Measurements from ENCODE around the gene GFPT1. TPM values are rescaled to one million over a fixed set of nuclear protein-coding genes. Genes with fewer than 3 reads are reported as not detected.

The GFPT1 gene
- 15.3 and 44.2 TPM in 2 replicates for total RNA-seq (2011; cell fraction: chromatin; rRNA removed; ENCODE audit: low replicate concordance)
- total RNA-seq (2011; cell fraction: nucleolus; rRNA removed) = 13.7 and 17.2 TPM in 2 replicates
- total RNA-seq (2011; cell fraction: nucleoplasm; rRNA removed) = 22.6 and 36.8 TPM in 2 replicates
- total RNA-seq (2014; rRNA removed) = 13.1 and 15.7 TPM in 2 replicates
- total RNA-seq (2014; rRNA removed; fragmentation: Illumina TruSeq; extraction: Trizol) = 26.0 and 29.3 TPM in 2 replicates
- total RNA-seq (2015; rRNA removed; fragmentation: Illumina TruSeq; extraction: Trizol) = 14.5 and 15.9 TPM in 2 replicates
- 38.3 and 39.2 TPM in 2 replicates for total RNA-seq (2021)
- 13.0 and 18.6 TPM in 2 replicates for polyA plus RNA-seq (2011; rRNA removed)
- 4.1 and 9.6 TPM in 2 replicates for polyA plus RNA-seq (2011; cell fraction: cytosol; rRNA removed)
- polyA plus RNA-seq (2011; cell fraction: nucleus; rRNA removed) = 5.4 and 6.7 TPM in 2 replicates
- 14.2 and 40.6 TPM in 2 replicates for polyA plus RNA-seq (2012)
- 19.0 and 19.7 TPM in 2 replicates for polyA plus RNA-seq (2014; fragmentation: Illumina TruSeq; extraction: Trizol)
- 1 to 10 TPM; 6.6 to 8.6 TPM for polyA plus RNA-seq (2014; fragmentation: Nextera tagmentation; extraction: Ambion mirVana)
- polyA plus RNA-seq (2014; rRNA removed) = 11.2 and 11.9 TPM in 2 replicates
- 39.6 and 40.2 TPM in 2 replicates for polyA minus RNA-seq (2011; rRNA and poly(A)+ RNA removed)
- 20.3 and 32.8 TPM in 2 replicates for polyA minus RNA-seq (2011; cell fraction: cytosol; rRNA and poly(A)+ RNA removed)
- 8.5 and 9.8 TPM in 2 replicates for polyA minus RNA-seq (2011; cell fraction: nucleus; rRNA and poly(A)+ RNA removed)
- Bru-seq, nascent RNA = percentile 89 among the genes with signal in this experiment
- percentile 98 among the genes with signal in this experiment for BruChase-seq, experiment 1, labeled RNA remaining after a 2-hour chase
- percentile 98 among the genes with signal in this experiment for BruChase-seq, experiment 2, labeled RNA remaining after a 6-hour chase
- long read RNA-seq, experiment 1, full-length matches to known transcripts = 161 of 222 reads
- long read RNA-seq, experiment 1, partial matches to known transcripts = 27 of 222 reads
- long read RNA-seq, experiment 1, other reads (novel, unspliced or antisense) = 34 of 222 reads
- long read RNA-seq, experiment 2, full-length matches to known transcripts = 16 of 33 reads
- long read RNA-seq, experiment 2, partial matches to known transcripts = 2 of 33 reads
- long read RNA-seq, experiment 2, other reads (novel, unspliced or antisense) = 15 of 33 reads
- long read RNA-seq, experiment 3, full-length matches to known transcripts = 21 of 29 reads
- long read RNA-seq, experiment 3, partial matches to known transcripts = 4 of 29 reads
- long read RNA-seq, experiment 3, other reads (novel, unspliced or antisense) = 4 of 29 reads

DNA sequence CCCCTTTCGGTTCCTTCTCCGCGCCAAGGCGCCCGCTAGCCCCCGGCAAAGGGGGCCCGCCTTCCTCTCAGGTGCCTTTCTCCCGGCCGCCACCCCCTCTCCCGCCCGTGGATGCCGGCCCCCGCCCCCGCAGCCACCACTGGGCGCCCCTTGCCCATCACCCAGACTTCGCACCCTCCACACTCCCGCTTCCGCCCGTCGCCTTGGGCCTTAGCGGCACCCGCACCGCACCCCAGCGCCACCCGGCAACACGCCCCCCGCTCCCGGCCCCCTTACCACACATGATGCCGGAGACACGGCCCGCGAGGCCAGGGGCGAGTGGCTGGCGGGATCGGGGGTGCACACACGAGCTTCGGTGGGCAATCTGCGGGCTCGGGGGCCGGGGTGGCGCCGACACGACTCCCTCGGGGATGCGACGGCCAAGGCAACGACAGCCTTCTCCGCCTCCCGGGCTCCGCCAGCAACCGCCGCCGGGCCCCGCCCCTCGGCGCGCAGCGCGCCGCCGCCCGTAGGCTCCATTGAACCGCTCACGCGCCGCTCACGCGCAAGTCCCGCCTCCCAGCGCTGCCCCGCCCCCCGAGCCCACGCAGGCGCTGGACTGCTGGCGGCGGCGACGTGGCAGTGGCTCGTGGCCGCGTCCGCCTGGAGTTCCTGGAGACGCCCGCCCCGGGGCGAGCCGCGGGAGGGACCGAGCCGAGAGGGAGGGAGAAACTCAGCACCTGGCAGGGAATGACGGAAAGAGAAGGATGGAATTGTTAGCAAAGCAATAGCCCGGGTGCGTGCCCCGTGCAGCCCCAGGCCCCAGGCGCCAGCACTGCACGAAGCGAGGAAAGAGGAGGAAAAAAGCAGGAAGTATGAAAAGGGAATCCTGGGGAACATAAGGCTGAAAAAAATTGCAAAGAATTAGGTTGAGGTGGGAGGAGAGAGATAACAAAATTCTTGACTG lies at the start of gene GFPT1:
GFPT1 (minus strand) TSS at position 439 of the 946 bp plus-strand sequence; CDS start at position 283, 156 bp downstream.
- BruUV-seq (replicated peaks) = no TSS peak
- intact Hi-C loops (cut with micrococcal nuclease) = loop anchor here (1.0 to 2.0 kb wide), 2 partner anchors 12 to 50 kb away; partner anchors contain the start of gene NFU1
- POLR2A ChIA-PET = interaction anchor here (0.7 to 3.3 kb wide), 7 partner anchors 11 to 737 kb away, joined by 3 to 17 read pairs (median 3); partner anchors contain the start of gene NFU1
- TF ChIP-seq POU5F1 (IDR thresholded peaks at IDR 0.05; ENCODE audit: borderline replicate concordance, low read depth, low read length, partially characterized antibody) (no peak), FOS (IDR thresholded peaks at IDR 0.05; ENCODE audit: extremely low read depth, insufficient read length) (peak; percentile 49), SRF (CRISPR knock-in tag; IDR thresholded peaks at IDR 0.05) (peak in 1 of 2 experiments; percentile 54; a peak in 1 of 4 replicates), C11orf30 (IDR thresholded peaks at IDR 0.05; ENCODE audit: low read depth) (no peak), ZNF134 (CRISPR knock-in tag; conservative IDR thresholded peaks at IDR 0.05) (no peak), MYBL2 (IDR thresholded peaks at IDR 0.05; ENCODE audit: low read depth) (no peak), MYBL2 (CRISPR knock-in tag; IDR thresholded peaks at IDR 0.05; ENCODE audit: borderline replicate concordance) (no peak), ZNF830 (CRISPR knock-in tag; IDR thresholded peaks at IDR 0.05) (no peak), HLTF (IDR thresholded peaks at IDR 0.05) (peak; percentile 83; the same call in 1 of the 2 replicates), DMBX1 (CRISPR knock-in tag; IDR thresholded peaks at IDR 0.05; ENCODE audit: borderline replicate concordance) (no peak), MCM3 (IDR thresholded peaks at IDR 0.05) (no peak), SMARCA4 (IDR thresholded peaks at IDR 0.05) (peak; percentile 32; the same call in 1 of the 2 replicates), KLF1 (tag; IDR thresholded peaks at IDR 0.05) (peak; percentile 67; the same call in 1 of the 2 replicates), ZNF354B (CRISPR knock-in tag; IDR thresholded peaks at IDR 0.05) (no peak)
- TF ChIP-seq, protein P1, sequence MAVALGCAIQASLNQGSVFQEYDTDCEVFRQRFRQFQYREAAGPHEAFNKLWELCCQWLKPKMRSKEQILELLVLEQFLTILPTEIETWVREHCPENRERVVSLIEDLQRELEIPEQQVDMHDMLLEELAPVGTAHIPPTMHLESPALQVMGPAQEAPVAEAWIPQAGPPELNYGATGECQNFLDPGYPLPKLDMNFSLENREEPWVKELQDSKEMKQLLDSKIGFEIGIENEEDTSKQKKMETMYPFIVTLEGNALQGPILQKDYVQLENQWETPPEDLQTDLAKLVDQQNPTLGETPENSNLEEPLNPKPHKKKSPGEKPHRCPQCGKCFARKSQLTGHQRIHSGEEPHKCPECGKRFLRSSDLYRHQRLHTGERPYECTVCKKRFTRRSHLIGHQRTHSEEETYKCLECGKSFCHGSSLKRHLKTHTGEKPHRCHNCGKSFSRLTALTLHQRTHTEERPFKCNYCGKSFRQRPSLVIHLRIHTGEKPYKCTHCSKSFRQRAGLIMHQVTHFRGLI (CRISPR knock-in tag; IDR thresholded peaks at IDR 0.05) = no peak

More for the DNA sequence above, at the start of gene GFPT1:
- peaks cover 61% of the 10 kb centered on the region for H3K79me2 ChIP-seq (ENCODE audit: control insufficient read depth, insufficient read depth, low read length)
- no peaks in the 10 kb centered on the region for H4K20me1 ChIP-seq (replicated peaks; ENCODE audit: control insufficient read depth, insufficient read depth, low read length)
- peak; percentile 91 for ATAC-seq
- peak within 1 kb of the TSS; percentile 94 for H3K4me3 ChIP-seq
- peak within 1 kb of the TSS; percentile 92 for H2AFZ ChIP-seq (ENCODE audit: low read depth, low read length)
- peak within 1 kb of the TSS; percentile 90 for H3K27ac ChIP-seq (ENCODE audit: extremely low read depth, low read depth, low read length)
- peak within 1 kb of the TSS; percentile 98 for H3K4me2 ChIP-seq (ENCODE audit: insufficient read depth, low read length)
- WGBS (ENCODE audit: insufficient coverage, low coverage, missing lambda C conversion rate) = 1% methylated on average over 45 of the region's 97 CpGs
- H3K9ac ChIP-seq (ENCODE audit: insufficient read depth in 1 of 2, low read depth in 2 of 2, low read length in 2 of 2) = peak within 1 kb of the TSS; percentile 97 to 99
- peaks cover 5% of the 10 kb centered on the region; the same call in 2 of the 3 replicates for H3K36me3 ChIP-seq (ENCODE audit: control insufficient read depth, insufficient read depth, low read length)
- H3K9me3 ChIP-seq (replicated peaks; ENCODE audit: control insufficient read depth, insufficient read depth, low read depth, low read length) = no peaks in the 10 kb centered on the region
- CTCF ChIA-PET (ENCODE audit: low intra/inter-chr PET ratio) = no interaction called here
- peak; percentile 94 to 96 (median 94) for DNase-seq (ENCODE audit: extremely low read depth in 1 of 4, low spot score in 3 of 4)
- no peaks in the 10 kb centered on the region for H3K9me1 ChIP-seq (ENCODE audit: control insufficient read depth, insufficient read depth, low read length)
- peaks cover 7 to 20% of the 10 kb centered on the region in 2 experiments for H3K4me1 ChIP-seq (replicated peaks in 1 of 2; ENCODE audit: control insufficient read depth in 2 of 2, insufficient read depth in 2 of 2, low read length in 2 of 2)
- H3K27me3 ChIP-seq (ENCODE audit: control insufficient read depth in 2 of 2, insufficient read depth in 2 of 2, low read length in 2 of 2) = no peaks in the 10 kb centered on the region
- in situ Hi-C loops (cut with MboI) = no loop called here
- FAIRE-seq = no peak
